Activated CD4-positive, CD25-positive, alpha-beta regulatory T cell (primary cell): ENCODE data around the gene MTMR3.
"Not testable (repeated sequence)": the region's sequence is repeated elsewhere in the genome, so short reads cannot be mapped to it uniquely, and the experiment has no call there.

Experiments used
- DNase-seq, 4 experiments: peaks; one replicate each; lab custom pipeline; 2025; lab: John Stamatoyannopoulos, UW

The MTMR3 gene

GRCh38 chr22:29967461-29967860, 84.5 kb downstream of the MTMR3 start:
- no peak for DNase-seq

GRCh38 chr22:29971607-29972006, 88.6 kb downstream of the MTMR3 start:
- no peak for DNase-seq

GRCh38 chr22:29972121-29972520, 89.1 kb downstream of the MTMR3 start:
- DNase-seq: no peak

GRCh38 chr22:29973269-29973668, 90.3 kb downstream of the MTMR3 start:
- DNase-seq: no peak

GRCh38 chr22:29973680-29974079, 90.7 kb downstream of the MTMR3 start:
- DNase-seq: not testable (repeated sequence)

DNA sequence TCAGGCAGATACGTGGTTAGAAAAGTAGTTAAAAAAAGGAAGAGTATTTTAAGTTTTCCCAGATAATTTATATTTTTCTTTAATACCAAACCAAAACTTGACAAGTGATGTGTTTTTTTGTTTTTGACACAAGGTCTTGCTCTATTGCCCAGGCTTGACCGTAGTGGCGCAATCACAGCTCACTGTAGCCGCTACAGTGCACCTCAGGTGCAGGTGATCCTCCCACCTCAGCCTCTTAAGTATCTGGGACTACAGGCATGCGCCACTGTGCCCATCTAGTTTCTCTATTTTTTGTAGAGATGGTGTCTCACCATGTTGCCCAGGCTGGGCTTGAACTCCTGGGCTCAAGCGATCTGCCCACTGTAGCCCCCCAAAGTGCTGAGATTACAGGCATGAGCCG, 92.5 kb downstream of the MTMR3 start:
- no peak for DNase-seq

DNA sequence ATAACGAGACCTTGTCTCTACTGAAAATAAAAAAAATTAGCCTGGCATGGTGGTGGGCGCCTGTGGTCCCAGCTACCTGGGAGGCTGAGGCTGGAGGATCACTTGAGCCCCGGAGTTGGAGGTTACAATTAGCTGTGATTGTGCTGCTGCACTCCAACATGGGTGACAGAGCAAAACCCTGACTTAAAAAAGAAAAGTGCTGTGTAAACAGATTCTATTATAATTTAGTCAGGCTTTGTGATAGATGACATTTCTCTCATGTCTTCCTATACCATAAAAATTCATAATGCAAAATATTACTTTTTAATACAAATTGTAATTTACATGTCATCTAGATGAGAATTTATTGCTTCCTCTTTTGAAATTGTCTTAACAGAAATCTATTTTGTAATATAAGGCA, 94.1 kb downstream of the MTMR3 start:
- no peak for DNase-seq

DNA sequence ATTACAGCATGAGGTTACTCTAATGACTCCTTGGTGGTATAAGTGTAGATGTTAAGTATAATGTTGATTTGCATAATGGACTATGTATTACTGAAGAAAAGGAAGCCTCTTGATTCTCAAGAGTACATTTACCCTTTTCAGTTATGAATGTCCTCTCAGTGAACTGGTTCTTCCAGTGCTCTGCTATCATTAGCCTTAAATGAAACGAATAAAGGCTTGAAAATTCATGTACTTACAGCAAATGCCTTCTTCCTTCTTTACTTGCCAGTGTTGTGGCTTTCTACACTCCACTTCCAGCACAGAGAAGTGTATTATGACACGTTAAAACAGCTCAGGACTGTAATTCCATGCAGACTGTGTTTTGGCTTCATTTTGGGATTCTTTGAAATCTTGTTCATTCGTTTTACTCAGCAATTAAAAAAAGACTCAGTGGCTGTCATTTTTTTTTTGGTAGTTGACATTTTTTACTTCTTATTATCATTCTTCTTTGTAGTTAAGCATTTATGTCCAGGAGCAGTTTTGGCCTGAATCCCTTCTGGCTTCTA, 96.9 kb downstream of the MTMR3 start:
- no peak for DNase-seq

- no peak for DNase-seq
Observed at GRCh38 chr22:29983296-29983917, 100.4 kb downstream of the MTMR3 start.

DNA sequence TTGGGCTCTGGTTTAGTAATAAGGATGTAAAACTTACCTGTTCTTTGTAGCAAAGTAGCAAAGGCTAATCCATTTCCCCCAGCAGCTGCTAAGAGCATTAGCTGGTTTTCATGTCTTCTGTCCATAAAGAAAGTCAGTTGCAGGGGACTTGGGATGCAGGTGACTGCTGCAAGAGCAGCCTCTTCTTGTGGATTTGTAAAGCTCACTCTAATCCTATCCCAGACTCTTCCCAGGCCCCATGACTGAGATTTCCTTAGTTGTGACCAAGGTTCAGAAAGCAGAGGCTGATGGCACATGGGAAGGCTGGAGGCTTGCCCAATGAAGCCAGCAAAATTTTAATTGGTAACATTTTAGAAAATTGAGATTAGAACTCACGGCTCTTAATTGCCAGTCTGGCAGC, 102.9 kb downstream of the MTMR3 start:
- no peak for DNase-seq

DNA sequence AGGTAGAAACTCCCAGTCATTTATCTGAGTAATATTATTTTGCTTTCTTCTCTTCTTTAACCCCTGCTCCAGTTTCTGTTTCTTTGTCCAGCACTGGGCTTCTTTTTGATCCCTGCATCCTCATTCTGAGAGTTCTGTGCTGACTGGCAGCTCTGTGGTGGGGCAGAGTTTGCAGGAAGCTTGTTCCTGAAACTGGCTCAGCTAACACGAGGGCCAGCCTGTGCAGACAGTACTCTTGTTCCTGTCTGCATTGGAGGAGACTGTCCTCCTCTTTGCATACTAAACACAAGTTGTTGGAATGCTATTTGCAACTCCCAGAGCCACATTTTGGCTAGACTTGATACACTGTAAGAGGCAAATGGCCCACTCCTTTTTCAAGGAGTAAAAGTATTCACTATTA, 104.2 kb downstream of the MTMR3 start:
- no peak for DNase-seq

DNA sequence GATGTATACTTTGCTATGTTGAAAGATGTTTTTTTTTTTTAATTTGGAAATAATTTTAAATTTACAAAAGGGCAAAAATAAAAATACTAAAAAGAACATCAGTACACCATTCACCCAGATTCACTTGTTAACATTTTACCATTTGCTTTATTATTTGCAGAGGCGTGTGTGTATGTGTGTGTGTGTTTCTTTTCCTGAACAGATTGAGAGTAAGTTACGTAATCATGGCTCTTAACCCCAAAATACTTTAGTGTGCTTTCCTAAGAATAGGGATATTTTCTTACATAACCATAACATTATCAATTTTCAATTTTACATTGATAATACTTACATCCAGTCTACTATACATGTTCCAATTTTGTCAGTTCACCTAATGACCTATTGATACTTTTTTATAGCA, 105.7 kb downstream of the MTMR3 start:
- DNase-seq: no peak

DNA sequence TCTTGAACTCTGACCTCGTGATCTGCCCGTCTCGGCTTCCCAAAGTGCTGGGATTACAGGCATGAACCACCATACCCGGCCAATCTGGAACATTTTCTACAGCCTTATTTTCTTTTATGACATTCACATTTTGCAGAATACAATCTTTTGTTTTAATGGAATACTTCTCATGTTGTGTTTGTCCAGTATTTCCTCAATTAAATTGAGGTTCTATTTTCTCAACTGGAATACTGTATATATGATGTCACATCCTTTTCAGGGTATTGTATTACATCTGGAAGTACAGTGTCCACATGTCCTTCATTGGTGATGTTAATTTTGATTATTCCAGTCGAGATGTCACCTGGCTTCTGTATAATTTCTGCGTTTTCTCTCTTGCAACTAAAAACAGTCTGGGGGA, 106.5 kb downstream of the MTMR3 start:
- no peak for DNase-seq

- DNase-seq: no peak
Observed at GRCh38 chr22:29992341-29993275, 109.6 kb downstream of the MTMR3 start.

GRCh38 chr22:29994027-29994715, 111.2 kb downstream of the MTMR3 start:
- no peak for DNase-seq

GRCh38 chr22:29994943-29995342, 112.0 kb downstream of the MTMR3 start:
- no peak for DNase-seq

- no peak for DNase-seq
Observed at GRCh38 chr22:29997107-29997506, 114.1 kb downstream of the MTMR3 start.

GRCh38 chr22:29997516-29997915, 114.5 kb downstream of the MTMR3 start:
- DNase-seq: no peak

- no peak for DNase-seq
Observed at GRCh38 chr22:29998627-29999384, 115.8 kb downstream of the MTMR3 start.

- no peak for DNase-seq
Observed at GRCh38 chr22:30000566-30000965, 117.6 kb downstream of the MTMR3 start.

GRCh38 chr22:30001459-30001858, 118.5 kb downstream of the MTMR3 start:
- DNase-seq: no peak
